Stimulated activated CD8-positive, alpha-beta memory T cell treated with anti-CD3 and anti-CD28 coated beads, Interleukin-7, amount 100 ng/mL, for 24 hours (primary cell): ENCODE measurements around the gene TTBK2.
"Not testable (repeated sequence)": the region's sequence is repeated elsewhere in the genome, so short reads cannot be mapped to it uniquely, and the experiment has no call there.

Experiments
- DNase-seq: peaks from one replicate; pipeline ENCODE4 v3.0.0-alpha.2; 2020; ENCODE audit warnings: low read depth

Gene TTBK2

DNA sequence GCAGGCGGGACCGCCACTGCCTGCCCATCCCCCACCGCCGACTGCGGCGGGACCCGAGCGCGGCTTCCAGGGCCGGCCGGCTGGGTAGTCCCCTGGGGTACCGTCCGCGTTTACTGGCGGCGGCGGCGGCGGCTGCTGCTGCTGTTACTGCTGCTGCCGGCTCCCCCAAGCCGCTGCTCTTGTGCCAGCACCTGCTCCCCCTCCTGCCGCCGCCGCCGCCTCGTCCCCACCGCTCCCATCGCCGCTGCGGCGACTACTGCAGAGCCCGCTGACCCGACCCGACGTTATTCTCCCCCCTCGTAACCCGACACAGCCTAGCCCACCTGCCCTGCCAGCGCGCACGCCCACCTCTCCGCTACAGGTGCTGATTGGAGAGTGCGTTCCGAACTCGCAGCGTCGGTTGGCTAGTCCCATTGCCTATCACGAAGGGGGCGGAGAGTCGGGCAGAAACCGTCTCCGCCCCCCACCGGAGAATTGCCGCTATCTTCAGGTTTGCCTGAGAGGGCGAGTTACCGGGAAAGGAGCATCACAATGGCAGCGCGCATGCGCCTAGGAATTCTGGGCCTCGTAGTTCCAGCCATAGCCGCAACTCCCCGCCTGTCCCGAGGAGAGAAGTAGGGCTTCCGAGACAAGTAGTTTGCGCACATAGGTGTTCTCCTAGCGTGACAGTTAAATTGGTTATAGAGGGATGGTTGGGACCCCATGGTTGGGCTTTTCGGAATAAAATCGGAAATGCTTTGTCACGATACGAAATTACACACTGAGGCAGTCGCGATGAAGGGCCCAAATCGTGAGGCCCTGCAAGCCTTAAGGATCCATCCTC lies at the start of gene TTBK2:
TTBK2 (minus strand) TSS at position 260 of the 823 bp plus-strand sequence. CDS start 42,161 bp downstream, outside the sequence.
- peak; percentile 93 for DNase-seq

DNA sequence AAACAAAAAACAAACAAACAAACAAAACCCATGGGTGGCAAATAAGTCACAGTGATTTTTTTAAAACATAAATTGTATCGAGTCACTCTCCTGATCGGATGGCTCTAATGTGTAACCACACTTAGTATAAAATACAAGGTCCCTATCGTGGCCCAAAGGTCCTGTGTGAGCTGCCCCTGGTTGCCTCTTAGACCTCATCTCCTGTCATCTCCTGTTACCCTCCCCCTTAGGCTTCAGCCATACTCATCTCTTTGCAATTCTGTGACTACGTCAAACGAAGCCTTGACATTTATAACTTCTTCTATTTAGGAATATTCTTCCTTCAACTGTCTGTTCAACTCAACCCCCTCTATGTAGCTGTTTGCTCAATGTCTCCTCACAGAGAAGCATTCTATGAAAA lies 43.9 kb upstream of the TTBK2 start:
- no peak for DNase-seq

DNA sequence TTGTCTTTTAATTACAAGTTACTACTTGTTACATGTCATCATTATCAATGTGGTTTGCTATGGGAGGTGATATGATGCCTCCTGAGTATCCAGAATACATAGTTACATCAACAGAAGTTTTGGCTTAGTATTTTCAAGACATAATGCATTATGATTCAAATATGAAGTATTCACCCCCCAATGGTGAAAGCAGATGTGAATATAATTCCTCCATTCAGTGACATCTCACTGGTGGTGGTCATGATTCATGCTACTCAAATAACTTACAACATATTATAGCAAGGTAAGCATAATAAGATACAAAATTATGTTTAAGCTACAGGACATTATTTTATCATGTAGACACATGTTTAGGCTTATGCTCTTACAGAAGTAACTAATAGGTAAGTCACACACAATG lies 34.9 kb upstream of the TTBK2 start:
- DNase-seq: no peak

DNA sequence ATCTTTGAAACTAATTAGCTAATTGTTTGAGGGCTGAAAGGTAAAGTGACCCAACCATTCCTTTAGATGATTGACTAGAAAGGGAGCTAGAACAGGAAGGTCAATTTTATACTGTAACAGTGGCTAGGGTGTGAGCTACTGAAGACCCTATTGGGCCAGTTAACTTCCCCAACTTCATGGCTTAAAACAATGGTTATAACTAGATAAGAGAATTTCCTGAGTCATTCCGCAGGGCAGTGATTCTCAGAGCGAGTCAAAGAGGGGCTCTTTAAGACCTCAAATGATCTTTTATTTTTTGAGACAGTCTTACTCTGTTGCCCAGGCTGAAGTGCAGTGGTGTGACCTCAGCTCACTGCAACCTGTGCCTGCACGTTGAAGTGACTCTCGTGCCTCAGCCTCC lies 33.7 kb upstream of the TTBK2 start:
- no peak for DNase-seq

DNA sequence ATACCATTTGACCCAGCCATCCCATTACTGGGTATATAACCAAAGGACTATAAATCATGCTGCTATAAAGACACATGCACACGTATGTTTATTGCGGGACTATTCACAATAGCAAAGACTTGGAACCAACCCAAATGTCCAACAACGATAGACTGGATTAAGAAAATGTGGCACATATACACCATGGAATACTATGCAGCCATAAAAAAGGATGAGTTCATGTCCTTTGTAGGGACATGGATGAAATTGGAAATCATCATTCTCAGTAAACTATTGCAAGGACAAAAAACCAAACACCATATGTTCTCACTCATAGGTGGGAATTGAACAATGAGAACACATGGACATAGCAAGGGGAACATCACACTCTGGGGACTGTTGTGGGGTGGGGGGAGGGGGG lies 28.3 kb upstream of the TTBK2 start:
- not testable (repeated sequence) for DNase-seq

DNA sequence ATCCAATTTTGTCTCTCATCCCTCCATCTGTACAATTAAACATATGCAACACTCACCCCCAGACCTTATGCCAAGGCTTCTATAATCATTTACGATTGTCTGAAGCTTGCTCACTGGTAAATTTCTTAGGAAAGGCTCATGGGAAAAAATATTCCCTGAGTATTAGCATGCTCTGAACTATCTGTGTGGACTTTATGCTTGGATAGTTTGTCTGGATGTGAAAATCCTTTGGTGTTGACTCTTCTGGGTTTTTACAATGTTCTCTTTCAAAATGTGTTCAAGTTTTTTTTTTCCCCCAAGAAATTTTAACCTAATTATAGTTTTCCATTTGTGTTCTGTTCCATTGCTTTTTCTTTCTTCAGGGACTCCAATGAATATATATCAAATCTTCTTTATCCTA lies 19.9 kb upstream of the TTBK2 start:
- no peak for DNase-seq

DNA sequence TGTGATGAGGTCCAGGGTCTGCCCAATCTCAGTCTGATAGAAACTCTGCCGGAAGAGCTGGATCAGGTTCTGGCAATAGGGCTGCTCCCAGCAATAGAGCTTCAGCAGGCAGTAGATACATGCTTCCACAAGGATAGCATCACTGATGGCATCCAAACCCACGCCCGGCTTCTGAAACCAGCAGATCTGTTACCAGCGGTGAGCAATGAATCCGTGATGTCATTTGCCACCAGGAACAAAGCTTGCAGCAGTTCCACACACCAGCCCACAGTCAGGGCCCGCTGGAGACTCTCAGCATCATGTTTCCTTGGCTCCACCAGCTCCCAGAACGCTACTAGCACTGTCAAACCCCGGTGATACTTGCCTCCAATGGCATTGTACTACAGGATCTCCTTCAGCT lies 19.3 kb upstream of the TTBK2 start:
- no peak for DNase-seq

DNA sequence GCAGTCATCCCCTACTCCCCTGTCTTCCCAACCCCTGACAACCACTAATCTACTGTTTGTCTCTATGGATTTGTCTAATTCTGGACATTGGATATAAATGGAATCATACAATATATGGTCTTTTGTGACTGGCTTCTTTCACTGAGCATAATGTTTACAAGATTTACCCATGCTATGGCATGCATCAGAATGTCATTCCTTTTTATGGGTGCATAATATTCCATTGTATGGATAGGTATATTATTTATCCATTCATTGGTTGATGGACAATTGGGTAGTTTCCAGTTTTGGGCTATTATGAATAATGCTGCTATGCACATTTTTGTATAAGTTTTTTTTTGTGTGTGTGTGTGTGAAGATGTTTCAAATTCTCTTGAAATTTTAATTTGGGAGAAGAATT lies 16.6 kb upstream of the TTBK2 start:
- no peak for DNase-seq

DNA sequence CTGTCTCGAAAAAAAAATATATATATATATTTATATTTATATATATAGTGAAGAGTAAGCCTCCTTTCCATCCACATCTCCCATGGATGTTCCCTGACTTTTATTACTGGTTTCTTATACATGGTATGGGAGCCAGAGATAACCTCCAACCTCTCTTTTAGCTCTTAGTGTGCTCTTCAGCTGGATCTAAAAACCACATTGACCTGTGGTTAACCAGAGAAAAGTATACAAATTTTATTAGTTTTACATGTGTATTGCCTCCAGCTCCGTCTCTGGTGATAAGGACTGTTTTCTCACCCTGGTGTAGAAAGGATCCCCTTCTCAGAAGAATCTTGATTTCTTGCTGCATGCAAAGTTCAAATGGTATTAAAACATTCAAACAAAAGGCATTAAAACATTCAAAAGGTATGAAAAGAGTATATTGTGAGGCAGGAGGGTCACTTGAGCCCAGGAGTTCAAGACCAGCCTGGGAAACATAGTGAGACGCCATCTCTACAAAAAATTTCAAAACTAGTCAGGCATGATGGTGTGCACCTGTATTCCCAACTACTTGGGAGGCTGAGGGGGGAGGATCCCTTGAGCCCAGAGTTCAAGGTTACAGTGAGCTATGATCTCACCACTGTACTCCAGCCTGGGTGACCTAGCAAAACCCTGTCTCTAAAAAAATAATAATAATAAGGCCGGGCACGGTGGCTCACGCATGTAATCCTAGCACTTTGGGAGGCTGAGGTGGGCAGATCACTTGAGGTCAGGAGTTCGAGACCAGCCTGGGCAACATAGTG lies 13.5 kb upstream of the TTBK2 start:
- no peak for DNase-seq

DNA sequence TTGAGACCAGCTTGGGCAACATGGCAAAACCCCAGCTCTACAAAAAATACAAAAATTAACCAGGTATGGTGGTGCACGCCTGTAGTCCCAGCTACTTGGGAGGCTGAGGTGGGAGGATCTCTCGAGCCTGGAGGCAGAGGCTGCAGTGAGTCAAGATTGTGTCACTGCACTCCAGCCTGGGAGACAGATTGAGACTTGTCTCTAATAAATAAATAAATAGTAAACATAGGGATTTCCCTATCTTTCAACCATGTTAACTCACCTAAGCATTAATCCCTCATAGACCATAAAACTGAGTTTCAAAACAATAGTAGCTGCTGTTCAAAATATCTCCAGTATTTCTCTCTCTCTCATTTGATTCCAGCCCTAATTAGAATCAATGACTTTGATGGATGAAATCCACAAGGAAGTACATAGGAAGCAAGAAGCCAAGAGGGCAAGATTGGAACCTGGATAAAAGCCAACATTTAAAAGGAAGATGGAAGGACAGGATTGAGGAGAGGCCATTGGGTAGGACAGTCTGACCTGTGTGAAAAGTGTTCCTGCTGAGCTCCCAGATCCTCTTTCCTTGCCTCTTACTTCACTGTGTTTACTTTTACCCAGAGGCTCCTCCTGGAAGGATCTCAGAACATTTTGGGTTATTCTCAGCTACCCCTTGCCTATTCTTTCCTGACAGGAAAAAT lies 12.4 kb upstream of the TTBK2 start:
- DNase-seq: no peak

DNA sequence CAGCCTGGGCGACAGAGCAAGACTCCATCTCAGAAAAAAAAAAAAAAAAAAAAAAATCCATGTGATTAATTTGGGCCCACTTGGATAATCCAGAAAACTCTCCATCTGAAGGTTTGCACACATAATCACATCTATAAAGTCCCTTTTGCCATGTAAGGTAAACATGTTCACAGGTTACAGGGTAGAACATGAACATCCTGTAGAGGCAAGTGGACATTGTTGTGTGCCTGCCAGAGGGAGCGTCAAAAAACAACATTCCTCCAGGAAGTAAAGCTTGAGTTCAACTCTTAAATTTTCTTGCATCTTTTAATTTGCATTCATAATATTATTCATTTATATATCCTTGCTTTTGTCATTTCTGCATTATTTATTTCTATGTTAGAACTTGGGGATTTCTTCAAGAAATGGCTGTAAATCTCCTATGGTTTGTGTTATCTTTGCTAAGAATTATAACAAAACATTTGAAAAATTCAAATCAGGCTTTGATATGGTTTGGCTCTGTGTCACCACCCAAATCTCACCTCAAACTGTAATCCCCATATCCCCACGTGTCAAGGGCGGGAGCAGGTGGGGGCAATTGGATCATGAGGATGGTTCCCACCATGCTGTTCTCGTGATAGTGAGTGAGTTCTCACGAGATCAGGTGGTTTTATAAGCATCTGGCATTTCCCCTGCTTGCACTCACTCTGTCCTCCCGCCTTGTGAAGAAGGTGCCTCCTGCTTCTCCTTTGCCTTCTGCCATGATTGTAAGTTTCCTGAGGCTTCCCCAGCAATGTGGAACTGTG lies 11.3 kb upstream of the TTBK2 start:
- DNase-seq: no peak

DNA sequence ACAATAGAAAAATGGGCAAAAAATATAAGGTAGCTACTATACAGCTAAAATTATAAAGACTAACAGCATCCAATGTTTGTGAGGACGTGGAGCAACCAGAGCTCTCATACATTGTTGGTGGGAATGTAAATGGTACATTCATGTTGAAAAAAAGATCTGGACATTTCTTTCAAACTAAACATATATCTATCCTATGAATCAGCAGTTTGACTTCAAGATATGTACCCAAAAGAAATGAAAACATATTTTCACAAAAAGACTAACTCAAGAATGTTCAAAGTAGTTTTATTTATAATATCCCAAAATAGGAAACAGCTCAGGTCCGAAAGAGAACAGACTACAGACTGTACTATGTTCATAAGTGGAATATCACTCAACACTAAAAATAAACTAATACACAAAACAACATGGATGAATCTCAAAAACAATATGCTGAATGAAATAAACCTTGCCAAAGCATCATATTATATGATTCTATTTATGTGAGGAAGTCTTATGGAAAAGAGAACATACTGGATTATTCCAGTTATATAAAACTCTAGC lies 8.8 kb upstream of the TTBK2 start:
- no peak for DNase-seq

DNA sequence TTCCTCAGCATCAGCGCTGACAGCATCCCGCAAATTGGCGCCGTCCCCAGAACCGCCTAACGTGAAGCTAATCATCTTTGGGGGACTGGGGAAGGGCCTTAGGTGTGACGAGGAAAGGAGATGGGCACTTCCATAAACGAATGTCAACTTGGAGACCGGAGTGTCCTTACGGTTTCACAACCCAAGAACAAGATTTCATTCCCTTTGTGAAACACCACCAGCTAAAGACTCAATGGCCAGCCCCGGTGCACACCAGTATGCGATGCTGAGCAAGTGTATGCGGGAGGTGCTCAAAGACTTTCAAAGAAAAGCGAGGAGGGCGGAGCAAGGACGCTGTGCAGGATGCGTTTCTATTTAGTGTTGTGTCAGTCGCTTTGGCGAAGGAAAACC lies 759 bp upstream of the TTBK2 start:
- peak; percentile 17 for DNase-seq

DNA sequence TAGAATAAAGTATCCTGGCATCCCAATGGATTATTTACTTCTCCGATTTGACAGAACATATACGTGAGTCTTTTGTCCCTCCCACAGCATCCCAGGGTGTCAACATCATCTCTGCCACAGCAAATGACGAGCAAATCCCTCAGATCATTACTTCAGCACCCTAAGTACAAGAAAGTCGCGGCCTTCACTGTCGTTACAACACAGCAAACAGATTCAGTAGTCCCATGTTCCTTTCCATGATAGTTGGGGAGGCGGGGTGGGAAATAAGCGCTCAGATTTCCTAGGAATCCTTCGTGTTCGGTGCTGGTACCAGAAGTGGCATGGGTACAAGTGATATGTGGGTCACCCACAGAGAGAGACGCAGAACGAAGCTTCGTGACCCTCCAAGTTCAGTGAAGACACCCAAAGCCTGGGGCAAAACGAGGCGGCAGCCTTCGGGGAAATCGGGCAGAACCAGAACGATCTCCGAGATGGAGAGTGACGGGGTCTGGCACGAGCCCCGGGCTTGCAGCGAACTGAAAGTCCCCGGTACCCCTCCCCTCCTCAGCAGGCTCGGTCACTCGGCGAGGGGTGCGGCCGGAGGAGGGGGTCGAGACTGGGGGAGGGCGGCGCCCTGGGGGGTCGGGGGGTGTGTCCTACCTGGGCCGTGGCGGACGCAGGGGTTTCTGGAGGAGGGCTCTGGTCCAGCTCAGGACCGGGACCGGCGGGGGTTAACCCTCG lies 619 bp downstream of the TTBK2 start:
- DNase-seq: no peak

DNA sequence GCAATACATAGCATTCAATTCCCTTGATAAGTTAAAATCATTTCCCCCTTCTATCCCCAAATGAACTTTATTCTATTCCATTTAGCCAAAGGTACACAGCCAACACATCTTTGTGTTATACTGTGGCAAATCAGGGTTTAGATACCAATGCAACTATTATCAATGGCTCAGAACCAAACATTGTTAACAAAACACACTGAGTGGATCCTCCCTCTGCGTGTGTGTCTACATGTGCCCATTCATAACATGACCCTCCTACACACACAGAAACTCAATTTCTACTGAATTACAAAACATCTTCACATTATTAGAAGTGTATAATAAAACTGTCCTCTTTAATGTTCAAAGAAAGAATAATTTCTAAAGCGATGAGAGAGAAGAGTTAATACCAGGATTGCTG lies 1.3 kb downstream of the TTBK2 start:
- no peak for DNase-seq

DNA sequence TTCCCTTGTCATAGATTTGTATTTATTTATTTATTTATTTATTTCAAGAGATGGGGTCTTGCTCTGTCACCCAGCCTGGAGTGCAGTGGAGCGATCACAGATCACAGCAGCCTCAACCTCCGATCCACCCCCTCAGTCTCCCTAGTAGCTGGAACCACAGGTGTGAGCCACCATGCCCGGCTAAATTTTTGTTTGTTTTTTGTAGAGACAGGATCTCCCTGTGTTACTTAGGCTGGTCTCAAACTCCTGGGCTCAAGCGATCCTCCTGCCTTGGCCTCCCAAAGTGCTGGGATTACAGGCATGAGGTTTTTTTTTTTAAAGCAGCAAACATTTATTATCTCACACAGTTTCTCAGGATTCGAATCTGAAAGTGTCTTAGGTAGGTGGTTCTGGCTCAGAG lies 2.5 kb downstream of the TTBK2 start:
- DNase-seq: no peak

DNA sequence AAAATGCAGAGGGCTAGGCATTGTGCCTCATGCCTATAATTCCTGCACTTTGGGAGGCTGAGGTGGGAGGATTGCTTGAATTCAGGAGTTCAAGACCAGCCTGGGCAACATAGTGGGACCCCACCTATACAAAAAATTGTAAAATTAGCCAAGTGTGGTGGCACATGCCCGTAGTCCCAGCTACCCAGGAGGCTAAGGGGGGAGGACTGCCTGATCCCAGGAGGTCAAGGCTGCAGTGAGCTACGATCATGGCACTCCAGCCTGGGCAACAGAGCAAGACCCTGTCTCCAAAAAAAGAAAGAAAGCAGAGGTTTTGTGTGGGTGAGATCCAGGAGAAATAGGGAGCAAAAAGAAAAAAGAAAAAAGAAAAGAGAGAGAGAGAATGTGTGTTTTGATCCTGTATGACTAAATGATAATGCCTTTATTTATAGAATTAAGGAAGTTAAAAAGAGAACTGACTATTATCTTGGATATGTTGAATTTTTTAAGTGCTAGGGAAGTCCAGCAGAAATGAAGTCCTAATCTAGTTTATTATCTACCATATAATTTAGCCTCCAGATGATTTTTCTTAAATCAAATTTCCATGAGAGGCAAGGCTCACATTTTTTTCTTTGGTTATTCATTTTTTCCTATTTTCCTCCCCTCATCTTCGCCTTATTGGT lies 4.8 kb downstream of the TTBK2 start:
- DNase-seq: no peak

DNA sequence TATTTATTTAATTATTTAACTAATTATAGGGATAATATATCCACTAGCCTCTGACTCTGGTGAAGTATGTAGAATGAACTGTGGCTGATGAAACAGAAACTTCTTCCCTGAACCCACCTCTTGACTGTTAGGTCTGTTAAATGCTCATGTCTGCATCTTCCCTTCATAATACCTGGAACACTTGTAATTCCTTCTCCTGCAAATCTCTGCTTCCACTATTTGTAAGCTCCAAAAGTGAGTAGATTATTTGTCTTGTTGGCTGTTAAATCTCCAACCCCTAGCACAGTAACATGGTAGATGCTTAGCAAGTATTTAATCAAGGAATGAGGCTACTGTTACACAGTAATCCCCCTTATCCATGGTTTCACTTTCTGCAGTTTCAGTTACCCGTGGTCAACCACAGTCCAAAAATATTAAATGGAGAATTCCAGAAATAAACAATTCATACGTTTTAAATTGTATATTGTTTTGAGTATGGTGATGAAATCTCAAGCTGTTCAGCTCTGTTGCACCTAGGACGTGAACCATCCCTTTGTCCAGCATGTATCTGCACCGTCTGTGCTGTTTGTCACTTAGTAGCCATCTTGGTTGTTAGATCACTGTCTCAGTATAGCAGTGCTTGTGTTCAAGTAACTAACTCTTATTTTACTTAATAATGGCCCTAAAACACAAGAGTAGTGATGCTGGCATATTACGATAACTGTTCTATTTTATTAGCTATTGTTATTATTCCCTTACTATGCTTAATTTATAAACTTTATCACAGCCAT lies 5.7 kb downstream of the TTBK2 start:
- DNase-seq: no peak

DNA sequence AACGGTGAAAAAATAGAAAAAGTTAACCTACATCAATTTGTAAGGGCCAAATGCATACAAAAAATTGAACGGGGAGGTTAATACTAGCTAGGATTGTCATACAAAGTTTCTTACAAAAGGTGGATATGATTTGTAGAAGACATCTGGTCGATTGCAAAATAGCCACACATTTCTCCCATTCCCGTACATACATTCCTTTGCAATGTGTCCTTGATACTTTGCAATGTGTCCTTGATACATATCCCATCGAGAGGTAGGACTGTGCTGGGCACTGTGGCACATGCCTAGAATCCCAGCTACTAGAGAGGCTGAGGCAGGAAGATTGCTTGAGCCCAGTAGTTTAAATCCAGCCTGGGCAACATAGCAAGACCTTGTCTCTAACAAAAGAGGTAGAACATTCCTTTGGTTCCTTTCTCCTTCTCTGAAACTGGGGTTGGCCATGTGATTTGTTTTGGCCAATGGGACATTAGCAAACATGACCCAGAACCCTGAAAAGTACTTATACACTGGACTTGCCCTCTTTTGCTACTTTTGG lies 9.5 kb downstream of the TTBK2 start:
- DNase-seq: no peak

DNA sequence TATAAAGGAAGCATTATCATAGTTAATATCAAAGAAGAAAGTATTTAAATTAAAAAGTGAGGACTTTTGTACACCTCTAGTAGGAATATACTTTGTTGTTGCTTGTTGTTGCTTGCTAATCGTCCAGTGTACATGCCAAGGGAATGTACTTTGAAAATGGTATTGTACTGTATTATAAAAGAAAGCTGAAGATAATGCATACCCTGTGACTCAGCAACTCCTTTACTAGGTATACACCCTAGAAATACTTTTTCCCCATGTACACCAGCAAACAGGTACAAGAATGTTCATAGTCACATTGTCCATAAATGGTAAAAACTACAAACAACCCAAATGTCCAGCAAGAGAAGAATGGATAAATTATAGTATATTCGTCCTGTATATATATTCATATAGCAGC lies 12.0 kb downstream of the TTBK2 start:
- no peak for DNase-seq
